ENCODE results near the gene DCD.

The DCD gene, protein sequence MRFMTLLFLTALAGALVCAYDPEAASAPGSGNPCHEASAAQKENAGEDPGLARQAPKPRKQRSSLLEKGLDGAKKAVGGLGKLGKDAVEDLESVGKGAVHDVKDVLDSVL

DNA sequence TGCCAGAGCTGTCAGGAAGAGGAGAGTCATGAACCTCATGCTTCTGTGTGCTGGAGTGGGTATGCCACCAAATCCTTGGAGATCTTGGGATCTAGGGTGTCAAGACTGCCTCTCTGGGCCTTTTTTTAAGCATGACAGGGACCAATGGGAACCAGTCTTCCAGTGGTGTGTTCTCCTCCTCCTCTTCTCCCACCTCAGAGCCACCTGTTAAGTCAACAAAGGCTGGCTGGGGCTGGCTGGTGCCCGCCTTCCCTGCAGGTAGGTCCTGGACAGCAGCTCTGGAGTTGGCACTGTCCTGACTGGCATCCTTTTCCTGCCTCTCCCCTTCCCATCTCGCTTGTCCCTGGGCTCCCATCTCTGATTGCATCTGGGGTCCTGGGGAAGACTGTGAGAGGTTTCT lies at the start of gene DCD:
TSS of gene DCD (minus strand) at position 101 of the 400 bp plus-strand sequence. CDS start at position 39, 62 bp downstream.
- TF ChIP-seq, protein P1, sequence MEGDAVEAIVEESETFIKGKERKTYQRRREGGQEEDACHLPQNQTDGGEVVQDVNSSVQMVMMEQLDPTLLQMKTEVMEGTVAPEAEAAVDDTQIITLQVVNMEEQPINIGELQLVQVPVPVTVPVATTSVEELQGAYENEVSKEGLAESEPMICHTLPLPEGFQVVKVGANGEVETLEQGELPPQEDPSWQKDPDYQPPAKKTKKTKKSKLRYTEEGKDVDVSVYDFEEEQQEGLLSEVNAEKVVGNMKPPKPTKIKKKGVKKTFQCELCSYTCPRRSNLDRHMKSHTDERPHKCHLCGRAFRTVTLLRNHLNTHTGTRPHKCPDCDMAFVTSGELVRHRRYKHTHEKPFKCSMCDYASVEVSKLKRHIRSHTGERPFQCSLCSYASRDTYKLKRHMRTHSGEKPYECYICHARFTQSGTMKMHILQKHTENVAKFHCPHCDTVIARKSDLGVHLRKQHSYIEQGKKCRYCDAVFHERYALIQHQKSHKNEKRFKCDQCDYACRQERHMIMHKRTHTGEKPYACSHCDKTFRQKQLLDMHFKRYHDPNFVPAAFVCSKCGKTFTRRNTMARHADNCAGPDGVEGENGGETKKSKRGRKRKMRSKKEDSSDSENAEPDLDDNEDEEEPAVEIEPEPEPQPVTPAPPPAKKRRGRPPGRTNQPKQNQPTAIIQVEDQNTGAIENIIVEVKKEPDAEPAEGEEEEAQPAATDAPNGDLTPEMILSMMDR (IDR thresholded peaks at IDR 0.05; ENCODE audit: low read depth, low read length): no peak
- H3K4me3 ChIP-seq (ENCODE audit: low read depth, low read length): no peak within 1 kb of the TSS

DNA sequence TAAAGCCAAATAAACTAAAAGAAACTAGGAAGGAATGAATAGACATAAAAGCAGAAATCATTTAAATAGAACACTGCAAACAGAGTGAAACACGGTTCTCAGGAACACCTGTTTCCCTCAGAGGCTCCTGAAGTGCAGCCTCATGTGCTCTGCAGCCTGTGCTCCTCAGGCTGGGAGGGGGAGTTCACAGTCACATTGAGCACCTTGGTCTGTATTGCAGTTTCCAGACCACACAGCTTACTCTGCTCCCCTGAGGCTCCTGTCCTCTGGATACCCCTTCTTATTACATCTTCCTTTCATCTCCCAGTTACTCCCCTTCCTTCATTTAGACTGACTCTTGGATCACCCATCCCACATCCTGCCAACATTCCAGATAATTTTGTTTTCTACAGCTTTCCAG lies 49.7 kb upstream of the DCD start:
- no peak overlapping the region for H3K4me3 ChIP-seq (ENCODE audit: low read depth, low read length)
- TF ChIP-seq, protein P1 (IDR thresholded peaks at IDR 0.05; ENCODE audit: low read depth, low read length): no peak

DNA sequence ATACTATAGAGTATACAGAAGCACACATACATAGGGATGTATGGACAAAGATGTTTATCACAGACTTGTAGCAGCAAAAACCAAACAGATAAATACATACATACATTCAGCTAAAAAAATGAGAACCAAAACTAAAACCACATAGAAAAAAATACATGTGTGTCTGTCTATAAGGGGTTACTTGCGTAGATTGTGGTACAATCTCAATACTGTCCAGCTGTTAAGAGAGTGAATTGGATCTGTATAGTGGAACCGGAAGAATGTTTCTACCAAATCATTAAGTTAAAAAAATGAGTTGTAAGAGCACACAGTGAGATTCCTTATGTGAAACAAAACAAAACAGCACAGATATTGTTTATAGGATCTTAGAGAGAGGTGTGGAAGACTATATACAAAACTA lies 44.2 kb upstream of the DCD start:
- TF ChIP-seq, protein P1 (IDR thresholded peaks at IDR 0.05; ENCODE audit: low read depth, low read length): no peak
- no peak overlapping the region for H3K4me3 ChIP-seq (ENCODE audit: low read depth, low read length)

DNA sequence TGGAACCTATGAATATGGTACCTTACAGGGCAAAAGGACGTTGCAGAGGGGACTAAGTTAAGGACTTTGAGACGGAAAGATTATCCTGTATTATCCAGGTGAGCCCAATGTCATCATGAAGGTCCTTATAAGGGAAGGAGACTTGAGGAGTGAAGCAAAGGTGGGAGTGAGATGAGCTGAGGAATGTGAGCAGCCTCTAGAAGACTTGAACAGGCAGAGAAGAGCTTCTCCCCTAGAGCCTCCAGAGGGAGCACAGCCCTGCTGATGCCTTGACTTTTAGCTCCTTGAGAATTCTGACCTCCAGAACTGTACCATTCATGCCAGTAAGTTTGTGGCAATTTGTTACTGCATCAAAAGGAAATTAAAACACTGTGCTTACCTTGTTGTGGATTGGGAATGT lies 41.8 kb upstream of the DCD start:
- TF ChIP-seq, protein P1 (IDR thresholded peaks at IDR 0.05; ENCODE audit: low read depth, low read length): no peak
- H3K4me3 ChIP-seq (ENCODE audit: low read depth, low read length): no peak overlapping the region

DNA sequence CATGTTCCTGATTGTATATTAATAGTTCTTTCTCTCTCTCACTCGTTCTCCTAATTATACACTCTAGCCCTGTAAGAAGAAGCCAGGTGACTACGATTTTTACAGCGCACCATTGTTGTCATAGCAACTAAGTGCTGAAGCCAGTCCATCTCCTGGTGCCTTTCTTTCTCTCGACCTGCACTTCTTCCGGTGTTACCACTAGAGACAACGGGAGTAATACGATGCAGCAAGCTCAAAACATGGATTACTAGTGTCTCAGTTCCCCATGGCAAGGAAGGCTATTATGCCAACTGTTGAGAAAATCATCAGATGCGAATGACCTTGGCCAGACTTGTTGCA lies 40.8 kb upstream of the DCD start:
- TF ChIP-seq, protein P1 (IDR thresholded peaks at IDR 0.05; ENCODE audit: low read depth, low read length): no peak
- no peak overlapping the region for H3K4me3 ChIP-seq (ENCODE audit: low read depth, low read length)

DNA sequence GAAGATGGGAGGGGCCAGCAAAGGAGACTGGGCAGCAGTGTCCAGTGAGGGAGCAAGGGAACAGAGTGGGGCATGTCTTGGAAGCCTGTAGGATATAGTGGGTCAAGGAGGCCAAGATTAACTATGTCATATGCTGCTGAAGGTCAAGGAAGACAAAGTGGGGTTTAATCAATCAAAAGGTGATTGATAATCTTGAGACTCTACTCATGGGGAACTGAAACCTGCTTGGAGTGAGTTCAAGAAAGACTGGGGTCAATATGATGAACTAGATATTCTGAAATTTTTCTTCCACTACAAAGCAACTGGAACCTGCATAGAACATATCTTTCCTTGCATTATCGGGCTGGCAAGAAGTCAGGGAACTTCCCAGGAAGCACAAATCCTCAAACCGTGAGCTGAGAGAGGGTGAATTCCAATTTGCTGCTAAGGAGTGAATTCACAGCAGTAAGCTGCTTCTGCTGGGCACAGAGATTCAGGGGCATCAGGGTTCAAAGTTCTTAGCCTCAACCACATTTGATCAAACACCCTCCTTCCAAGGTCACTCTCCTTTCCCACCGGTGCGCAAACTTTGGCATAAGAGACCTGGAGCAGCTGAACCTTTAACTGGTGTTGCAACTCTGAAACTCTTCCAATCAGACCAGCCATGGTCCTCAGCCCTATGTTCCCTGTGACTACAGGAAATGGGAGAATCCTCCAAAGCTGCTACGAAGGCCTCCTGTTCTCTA lies 40.3 kb upstream of the DCD start:
- TF ChIP-seq, protein P1 (IDR thresholded peaks at IDR 0.05; ENCODE audit: low read depth, low read length): no peak
- H3K4me3 ChIP-seq (ENCODE audit: low read depth, low read length): no peak overlapping the region
